Activated naive CD8-positive, alpha-beta T cell (primary cell): ENCODE results near the gene SOSTDC1.

Source experiments
- H3K27ac Mint-ChIP-seq: one replicate; pipeline ENCODE4 v1.8.0; 2021; ENCODE audit warnings: mixed read lengths
- H3K27me3 Mint-ChIP-seq: one replicate; pipeline ENCODE4 v1.8.0; 2021; ENCODE audit warnings: mixed read lengths
- H3K36me3 Mint-ChIP-seq: one replicate; pipeline ENCODE4 v1.8.0; 2021; ENCODE audit warnings: mixed read lengths
- H3K4me1 Mint-ChIP-seq: one replicate; pipeline ENCODE4 v1.8.0; 2021; ENCODE audit warnings: low read depth, mixed read lengths
- H3K4me3 Mint-ChIP-seq: one replicate; pipeline ENCODE4 v1.8.0; 2021; ENCODE audit warnings: mild to moderate bottlenecking, mixed read lengths
- H3K9me3 Mint-ChIP-seq: one replicate; pipeline ENCODE4 v1.8.0; 2021; ENCODE audit warnings: low read depth, mixed read lengths

SOSTDC1 gene

DNA sequence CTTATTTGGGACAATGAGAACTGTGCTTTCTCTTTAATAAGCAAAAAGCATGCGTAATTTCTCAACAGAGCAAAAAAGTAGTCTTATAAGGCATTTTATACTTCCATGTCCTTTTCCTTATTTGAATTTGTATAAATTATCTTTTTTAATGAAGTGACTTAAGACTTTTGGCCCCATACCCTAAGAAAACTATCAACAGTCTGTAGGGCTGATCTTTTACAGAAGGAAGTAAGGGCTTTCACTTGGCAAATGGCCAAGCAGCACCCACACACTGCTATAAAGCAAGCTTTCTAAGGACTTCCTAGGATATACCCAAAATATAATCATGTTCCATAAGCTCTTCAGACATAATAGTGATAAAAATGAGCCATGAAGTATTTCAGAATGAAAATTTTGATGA, 47.6 kb downstream of the SOSTDC1 start:
- peaks cover 21% of the 10 kb centered on the region for H3K4me1 Mint-ChIP-seq
- H3K9me3 Mint-ChIP-seq = no peaks in the 10 kb centered on the region
- H3K27me3 Mint-ChIP-seq = peaks cover 2% of the 10 kb centered on the region

DNA sequence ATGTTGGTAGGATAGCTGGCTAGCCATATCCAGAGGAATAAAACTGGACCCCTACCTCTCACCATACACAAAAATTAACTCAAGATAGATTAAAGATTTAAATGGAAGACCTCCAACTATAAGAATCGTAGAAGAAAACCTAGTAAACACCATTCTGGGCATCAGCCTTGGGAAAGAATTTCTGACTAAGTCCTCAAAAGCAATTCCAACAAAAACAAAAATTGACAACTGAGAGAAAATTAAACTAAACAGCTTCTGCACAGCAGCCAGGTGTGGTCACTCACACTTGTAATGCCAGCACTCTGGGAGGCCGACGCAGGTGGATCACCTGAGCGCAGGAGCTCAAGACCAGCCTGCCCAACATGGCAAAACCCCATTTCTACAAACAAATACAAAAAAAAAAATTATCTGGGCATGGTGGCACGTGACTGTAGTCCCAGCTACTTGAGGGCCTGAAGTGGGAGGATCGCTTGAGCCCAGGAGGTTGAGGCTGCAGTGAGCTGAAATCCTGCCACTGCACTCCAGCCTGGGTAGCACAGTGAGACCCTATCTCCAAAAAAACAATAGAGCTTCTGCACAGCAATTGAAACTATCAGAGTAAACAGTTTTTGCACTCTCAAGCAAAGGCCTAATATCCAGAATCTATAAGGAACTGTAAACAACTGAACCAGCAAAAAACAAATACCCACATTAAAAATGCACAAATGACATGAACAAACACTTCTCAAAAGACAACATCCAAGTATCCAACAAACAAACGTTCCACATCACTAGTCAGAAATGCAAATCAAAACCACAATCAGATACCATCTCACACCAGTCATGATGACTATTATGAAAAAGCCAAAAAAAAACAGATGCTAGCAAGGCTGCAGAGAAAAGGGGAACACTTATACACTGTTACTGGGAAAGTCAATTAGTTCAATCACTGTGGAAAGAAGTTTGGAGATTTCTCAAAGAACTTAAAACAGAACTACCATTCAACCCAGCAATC, 49.0 kb downstream of the SOSTDC1 start:
- H3K36me3 Mint-ChIP-seq = no peaks in the 10 kb centered on the region
- H3K4me1 Mint-ChIP-seq = peaks cover 15% of the 10 kb centered on the region
- no peak overlapping the region for H3K27ac Mint-ChIP-seq
- H3K4me3 Mint-ChIP-seq = no peak overlapping the region
- no peaks in the 10 kb centered on the region for H3K9me3 Mint-ChIP-seq
- H3K27me3 Mint-ChIP-seq = peaks cover 2% of the 10 kb centered on the region

More for the DNA sequence above, 47.6 kb downstream of the SOSTDC1 start:
- Mint-ChIP-seq H3K27ac (no peak overlapping the region), H3K4me3 (no peak overlapping the region), H3K36me3 (no peaks in the 10 kb centered on the region)

DNA sequence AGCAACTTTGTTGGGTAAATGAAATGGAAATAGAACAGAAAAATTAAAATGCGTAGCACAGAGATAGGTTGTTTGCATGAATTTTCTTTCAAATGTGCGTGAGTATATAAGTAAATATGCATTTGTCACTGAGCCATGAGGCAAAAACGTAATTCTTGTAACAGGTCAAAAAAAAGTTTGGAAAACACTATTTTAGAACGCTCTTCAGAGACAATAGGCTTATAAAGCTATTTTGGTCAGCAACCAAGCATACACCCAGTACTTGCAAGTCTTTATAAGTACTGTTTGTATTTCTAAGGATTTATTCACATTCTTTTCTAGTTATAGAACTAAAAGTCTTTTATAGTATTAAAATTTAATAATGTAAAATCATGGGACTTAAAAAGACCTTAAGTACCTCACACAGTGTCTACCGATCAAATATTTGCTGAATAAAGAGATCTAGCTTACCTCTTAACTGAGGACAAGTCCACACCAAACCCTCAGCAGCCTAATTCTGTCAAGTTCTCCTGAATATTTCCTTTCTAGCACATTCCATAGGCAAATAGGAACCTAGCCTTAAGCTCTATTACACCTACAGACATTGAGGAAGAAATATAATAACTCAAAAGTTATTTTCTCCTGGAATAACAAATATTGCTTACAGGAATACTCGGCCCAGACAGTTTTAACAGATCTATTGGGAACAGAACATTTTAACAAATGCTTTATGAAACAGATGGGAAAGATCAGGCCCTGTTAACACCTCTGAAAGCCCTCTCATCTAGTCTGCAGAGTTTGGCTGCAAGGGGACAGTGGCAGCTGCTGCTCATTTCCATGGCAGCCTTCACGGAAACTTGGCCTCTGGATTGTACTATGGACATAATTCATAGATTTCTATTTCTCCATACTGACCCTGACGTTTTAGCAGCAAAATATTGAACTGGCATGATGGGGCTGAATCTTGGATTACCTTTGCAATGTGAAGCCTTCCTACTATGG, 53.0 kb downstream of the SOSTDC1 start:
- Mint-ChIP-seq H3K27me3 (peaks cover 2% of the 10 kb centered on the region), H3K27ac (no peak overlapping the region), H3K9me3 (no peaks in the 10 kb centered on the region), H3K4me3 (no peak overlapping the region), H3K4me1 (no peaks in the 10 kb centered on the region), H3K36me3 (no peaks in the 10 kb centered on the region)
